HG02852 (cell line): ENCODE measurements around the gene TMTC1.
A peak's percentile ranks its signal among the peaks of the same experiment; 100 is the strongest.

Source experiments
- ATAC-seq: cut with Tn5 transposase; IDR thresholded peaks from one replicate; pipeline ENCODE4 v1.9.1; 2021; ENCODE audit warnings: mild to moderate bottlenecking, moderate library complexity; ENCODE audit not compliant: unreplicated experiment

TMTC1 gene

DNA sequence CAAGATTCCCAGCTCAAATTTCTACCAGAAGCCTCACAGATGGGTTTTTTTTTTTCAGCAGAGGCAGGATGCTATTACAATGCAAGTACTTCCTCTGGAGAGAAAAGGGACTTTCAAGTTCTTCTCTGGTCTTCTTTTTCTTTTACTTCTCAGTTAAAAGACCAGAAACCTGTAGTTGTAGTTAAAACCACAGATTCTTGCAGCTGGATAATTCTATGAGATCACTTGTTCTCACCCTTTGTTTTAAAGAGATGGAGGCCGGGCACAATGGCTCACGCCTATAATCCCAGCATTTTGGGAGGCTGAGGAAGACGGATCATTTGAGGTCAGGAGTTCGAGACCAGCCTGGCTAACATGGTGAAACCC is 238.7 kb downstream of the TMTC1 start:
- ATAC-seq = peak; percentile 95

DNA sequence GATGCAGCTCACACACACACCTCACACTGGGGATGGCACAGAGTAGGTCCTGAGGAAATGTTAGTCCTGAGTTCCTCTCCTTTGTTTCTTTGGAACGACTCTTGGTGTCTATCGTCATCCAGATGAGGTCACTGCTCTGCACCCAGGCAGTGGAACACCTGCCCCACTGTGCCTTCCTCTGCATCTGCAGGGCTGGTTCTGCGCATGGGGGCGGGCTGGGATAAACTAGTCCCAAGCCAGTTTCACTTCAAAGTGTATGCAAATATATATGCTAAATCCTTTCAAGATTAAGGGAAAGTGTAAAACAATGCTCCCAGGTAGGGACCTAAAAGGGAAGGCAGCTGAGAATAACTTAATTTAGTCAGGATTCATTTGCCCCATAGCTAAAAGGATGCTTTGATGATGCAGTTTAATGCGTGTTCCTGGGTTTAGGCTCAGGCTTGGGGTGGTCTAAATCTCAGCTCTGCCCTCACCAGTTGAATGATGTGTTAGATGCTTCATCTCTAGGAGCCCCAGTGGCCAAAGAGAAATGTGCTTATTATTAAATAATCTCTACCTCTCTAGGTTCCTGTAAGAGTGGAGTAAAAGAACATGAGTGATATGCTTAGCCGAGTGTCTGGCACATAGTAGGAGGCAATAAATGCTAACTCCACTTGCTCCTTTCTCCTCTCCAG is 239.2 kb downstream of the TMTC1 start:
- ATAC-seq = peak; percentile 36

GRCh38 chr12:29543036-29543435 is 240.7 kb downstream of the TMTC1 start:
- no peak for ATAC-seq

DNA sequence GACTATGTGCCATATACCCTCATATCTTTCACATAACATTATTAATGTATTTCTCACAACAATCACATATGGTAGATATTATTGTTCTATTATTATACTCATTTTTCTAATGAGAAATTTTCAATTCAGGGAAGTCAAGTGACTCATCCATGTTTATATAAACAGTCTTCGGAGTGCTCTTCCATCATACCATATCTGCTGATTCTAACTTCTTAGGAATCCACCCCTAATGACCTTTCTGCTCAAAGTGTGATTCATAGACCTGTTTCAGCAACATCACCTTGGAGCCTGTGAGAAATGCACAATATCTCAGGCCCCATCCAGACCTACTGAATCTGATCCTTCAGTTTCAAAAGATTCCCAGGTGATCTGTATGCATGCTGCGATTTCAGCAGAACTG is 246.4 kb downstream of the TMTC1 start:
- ATAC-seq = no peak

DNA sequence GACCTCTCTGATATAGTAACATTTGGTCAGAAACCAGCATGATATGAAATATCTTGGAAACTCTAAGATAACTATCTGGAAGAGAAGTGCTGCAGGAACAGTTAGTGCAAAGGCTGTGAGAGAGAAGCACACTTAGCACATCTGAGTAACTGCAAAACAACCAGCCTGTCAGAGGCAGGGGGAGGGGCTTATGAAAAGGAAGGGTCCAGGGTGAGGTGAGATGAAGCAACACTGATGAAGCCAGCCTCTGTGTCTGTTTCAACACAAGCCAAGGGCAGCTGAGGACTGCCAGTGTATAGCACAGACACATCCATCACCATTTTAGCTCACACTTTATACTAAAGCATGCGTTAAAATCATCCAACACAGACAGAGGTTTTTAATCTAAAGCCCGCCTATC is 248.8 kb downstream of the TMTC1 start:
- ATAC-seq = no peak

- ATAC-seq = no peak
These were observed 249.8 kb downstream of the TMTC1 start for GRCh38 chr12:29533815-29534489.

DNA sequence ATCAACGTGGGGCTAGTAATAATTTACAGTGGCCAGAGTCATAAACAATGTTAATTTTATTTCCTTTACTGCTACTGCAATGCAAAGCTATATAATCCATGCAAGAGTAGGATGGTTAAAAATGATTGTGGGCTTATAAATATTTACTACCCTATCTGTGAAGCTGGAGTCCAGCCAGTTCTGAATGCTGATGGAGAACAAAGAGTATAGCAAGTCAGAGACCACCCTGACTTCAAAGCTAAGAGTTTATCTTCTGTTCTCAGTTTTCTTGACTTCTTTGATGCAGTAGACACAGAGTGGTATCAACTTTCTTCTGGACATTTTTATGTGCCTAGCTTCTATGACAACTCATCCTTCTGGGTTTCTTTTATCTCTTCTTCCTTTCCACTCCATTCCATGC is 252.3 kb downstream of the TMTC1 start:
- ATAC-seq = no peak

DNA sequence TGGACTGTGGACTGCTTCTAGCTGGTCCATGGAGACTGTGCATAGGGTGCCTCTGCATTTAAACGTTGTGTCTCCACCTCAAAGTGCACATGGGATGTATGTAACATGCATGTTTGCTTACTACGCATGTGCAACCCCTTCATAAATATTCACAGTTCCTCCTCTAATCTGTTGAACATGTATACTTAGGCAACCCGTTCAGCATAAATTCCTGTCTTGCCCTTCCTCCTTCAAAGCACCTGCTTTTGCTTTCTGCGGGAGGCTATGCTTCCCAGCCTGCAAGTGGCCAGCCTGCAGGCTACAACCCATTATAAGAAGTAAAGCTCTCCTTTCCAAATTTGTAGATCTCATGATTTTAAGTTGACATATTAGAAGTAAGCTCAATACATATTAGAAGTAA is 253.3 kb downstream of the TMTC1 start:
- ATAC-seq = no peak

DNA sequence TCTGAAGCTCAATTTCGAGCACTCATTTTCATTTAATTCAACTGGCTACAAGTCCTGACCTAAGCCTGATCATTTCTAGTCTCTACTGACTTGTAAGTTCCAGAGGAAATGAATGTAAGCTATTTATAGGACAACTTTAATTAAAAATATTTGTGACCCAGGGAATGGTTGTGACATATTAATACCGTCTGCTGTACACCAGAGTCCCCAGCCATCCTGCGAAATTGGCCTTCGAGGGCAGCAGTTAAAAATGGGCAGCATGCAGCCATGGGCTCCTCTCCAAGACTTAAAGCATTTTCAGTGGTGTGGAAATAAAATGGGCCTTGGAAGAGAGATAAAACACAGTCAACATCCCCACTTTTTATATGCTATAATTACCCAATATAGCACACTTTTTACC is 255.6 kb downstream of the TMTC1 start:
- no peak for ATAC-seq

GRCh38 chr12:29521951-29522350 is 261.8 kb downstream of the TMTC1 start:
- no peak for ATAC-seq

GRCh38 chr12:29519585-29520182 is 264.1 kb downstream of the TMTC1 start:
- peak; percentile 44 for ATAC-seq

DNA sequence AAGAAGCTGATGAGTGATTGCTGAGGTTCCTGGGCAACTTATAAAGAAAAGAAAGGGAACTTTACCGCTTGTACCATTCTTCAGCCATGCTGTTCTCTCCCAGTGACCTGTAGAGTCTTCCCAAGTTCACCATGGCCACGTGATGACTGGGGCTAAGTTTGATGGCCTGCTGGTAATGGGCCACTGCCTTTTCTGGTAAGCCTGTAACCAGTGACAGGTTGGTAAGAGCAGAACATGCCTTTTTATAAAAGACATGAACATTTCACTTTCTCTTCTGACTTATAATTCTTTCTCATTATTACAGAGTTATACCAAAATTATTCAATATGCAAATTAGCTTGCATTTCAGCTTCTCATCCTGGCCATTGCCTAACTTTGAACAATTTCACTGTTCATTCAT is 265.3 kb downstream of the TMTC1 start:
- ATAC-seq = peak; percentile 70

GRCh38 chr12:29517264-29517663 is 266.5 kb downstream of the TMTC1 start:
- no peak for ATAC-seq

- no peak for ATAC-seq
These were observed 267.3 kb downstream of the TMTC1 start for GRCh38 chr12:29516431-29516875.

DNA sequence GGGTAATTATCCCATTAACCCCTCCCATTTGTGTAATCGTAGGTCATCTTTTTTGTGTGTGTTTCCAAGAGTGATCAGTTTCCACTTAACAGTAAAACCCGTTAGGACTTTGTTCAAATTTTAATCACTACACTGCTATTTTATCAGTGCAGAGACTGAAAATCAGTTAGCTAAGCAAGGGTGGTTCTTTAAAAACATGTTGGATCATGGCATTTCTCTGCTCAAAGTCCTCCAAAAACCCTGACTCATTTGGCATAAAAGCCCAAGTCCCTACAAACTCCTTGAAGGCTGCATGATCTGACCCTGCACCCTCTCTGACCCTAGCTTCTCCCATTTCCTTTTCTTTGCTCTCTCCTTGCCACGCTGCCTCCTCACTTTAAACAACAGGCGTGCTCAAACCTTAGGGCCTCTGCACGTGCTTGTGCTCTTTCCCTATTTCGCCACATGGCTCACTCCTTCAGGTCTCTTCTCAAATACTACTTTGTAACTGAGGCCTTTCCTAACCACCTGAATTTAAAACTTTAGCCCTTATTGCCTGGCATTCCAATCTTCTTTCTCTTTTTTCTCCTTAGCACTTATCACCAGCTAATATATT is 273.1 kb downstream of the TMTC1 start:
- no peak for ATAC-seq

GRCh38 chr12:29509503-29509902 is 274.2 kb downstream of the TMTC1 start:
- ATAC-seq = no peak

DNA sequence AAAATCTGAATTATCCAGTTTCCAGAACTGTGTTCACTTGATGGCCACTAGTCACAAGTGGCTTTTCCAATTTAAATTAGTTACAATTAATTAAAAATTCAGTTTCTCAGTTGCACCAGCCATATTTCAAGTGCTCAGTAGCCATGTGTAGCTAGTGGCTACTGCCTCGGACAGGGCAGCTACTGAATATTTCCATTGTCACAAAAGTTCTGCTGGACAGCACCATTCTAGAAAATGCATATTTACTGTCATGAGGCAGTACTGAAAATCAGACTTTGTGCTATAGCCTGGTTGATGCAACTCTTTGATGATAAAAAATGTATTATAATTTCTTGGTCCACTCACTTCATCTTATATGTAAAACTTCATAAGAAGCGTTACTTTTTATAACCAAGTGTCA is 274.8 kb downstream of the TMTC1 start:
- ATAC-seq = no peak

DNA sequence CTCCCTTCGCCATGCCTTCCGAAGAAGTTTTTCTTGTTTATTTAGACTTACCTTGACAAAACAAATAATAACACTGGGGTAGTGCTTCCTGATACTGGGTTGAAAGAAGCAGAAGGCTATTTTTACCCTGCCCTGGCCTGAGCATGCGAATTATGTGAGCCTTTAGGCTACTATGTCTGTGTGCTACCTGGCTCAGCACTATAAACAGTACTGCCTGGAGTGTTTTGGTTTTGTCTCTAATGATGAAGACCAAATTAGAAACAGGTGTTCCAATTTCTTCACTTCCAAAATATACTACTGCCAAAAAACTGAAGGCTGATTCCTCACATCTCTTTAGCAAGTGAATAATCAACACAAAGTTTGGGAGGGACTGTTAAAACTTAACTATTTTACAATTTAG is 278.6 kb downstream of the TMTC1 start:
- no peak for ATAC-seq

DNA sequence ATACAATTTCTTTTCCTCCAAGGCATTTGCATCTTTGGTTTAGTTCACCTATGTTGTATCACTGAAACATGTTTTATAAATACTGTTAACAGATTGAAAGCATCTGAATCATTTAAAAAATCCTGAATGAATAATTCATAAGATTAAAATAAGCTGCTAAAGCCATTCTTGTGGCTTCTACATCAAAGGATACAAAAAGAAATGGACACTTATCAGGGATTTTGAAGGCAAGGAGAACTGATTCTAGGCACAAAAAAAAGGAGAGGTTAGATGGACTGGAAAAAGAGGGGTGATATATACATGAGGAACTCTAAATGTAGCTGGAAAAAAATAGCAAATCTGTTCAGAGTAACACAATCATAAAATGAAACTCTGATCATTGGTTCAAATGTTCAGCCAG is 280.5 kb downstream of the TMTC1 start:
- no peak for ATAC-seq

GRCh38 chr12:29499235-29499634 is 284.5 kb downstream of the TMTC1 start:
- ATAC-seq = no peak

- ATAC-seq = no peak
These were observed 286.2 kb downstream of the TMTC1 start, which contains the start of gene OVCH1 for GRCh38 chr12:29497588-29497987. OVCH1 (minus strand) TSS chr12:29497686; CDS start chr12:29497686, 0 bp downstream.

DNA sequence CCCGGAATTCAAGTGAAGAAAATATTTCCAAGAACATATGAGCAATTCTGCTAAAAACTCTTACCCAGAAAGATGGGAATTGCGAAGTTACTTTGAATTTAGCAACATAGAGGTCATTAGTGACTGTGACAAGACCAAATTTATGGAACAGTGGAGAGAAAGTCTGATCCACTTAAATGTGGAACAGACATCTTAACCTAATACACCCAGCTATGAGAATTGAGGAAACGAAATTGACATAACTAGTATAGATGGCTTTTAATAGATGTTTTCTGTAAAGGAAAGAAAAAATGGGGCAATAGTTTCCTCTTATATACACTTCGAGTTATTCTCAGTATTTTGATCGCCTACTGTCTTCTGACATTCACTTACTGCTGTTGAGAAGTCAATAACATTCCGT is 290.9 kb downstream of the TMTC1 start:
- no peak for ATAC-seq
